ENCODE measurements around the gene ITGB5.

DNA sequence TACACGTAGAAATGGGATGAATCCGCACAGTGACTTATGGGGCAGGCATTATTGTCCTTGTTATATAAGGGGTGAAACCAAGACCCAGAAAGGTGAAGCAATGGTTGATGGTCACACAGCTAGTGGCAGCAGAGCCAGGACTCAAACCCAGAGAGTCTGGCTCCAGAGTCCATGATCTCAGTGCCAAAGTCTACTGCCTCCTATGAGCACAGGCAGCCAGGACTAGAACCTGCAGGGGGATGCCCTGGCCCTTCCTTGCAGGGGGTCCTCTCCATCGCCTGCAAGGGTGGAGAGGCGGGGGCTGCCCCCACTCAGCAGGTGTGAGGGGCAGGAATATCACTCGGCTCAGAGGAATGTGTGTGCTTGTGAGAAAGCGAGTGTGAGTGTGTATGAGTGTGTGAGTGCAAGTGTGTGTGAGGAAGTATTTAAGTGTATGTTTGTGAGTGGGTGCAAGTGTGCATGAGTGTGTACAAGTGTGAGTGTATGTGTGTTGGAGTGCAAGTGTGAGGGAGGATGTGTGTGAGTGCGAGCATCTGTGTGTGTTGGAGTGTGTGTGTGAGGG lies 112.2 kb downstream of the ITGB5 start:
- TF ChIP-seq, protein P1, sequence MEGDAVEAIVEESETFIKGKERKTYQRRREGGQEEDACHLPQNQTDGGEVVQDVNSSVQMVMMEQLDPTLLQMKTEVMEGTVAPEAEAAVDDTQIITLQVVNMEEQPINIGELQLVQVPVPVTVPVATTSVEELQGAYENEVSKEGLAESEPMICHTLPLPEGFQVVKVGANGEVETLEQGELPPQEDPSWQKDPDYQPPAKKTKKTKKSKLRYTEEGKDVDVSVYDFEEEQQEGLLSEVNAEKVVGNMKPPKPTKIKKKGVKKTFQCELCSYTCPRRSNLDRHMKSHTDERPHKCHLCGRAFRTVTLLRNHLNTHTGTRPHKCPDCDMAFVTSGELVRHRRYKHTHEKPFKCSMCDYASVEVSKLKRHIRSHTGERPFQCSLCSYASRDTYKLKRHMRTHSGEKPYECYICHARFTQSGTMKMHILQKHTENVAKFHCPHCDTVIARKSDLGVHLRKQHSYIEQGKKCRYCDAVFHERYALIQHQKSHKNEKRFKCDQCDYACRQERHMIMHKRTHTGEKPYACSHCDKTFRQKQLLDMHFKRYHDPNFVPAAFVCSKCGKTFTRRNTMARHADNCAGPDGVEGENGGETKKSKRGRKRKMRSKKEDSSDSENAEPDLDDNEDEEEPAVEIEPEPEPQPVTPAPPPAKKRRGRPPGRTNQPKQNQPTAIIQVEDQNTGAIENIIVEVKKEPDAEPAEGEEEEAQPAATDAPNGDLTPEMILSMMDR (IDR thresholded peaks at IDR 0.05) = no peak
- TF ChIP-seq EZH2 (IDR thresholded peaks at IDR 0.05; ENCODE audit: borderline replicate concordance, insufficient read depth, low read depth, low read length, poor library complexity, severe bottlenecking) = no peak
